GM23338 (cell line): ENCODE measurements around the gene C16orf82.

Source experiments
- CREB1 ChIP-seq: fragments of 250-450 bp; sonication (Bioruptor Pico); IDR thresholded peaks from 2 replicates; pipeline ENCODE4 v1.5.0; 2020; ENCODE audit warnings: low read depth, mild to moderate bottlenecking, moderate library complexity
- CTCF ChIP-seq, 2 experiments: fragments of 200-600 bp in 1 of 2; sonication (generic) in 1 of 2; conservative IDR thresholded peaks; 2 replicates each; pipeline versions ENCODE4 v1.5.1 to v1.6.1; 2016 to 2017; ENCODE audit warnings: antibody characterized with exemption in 2 of 2, low read depth in 2 of 2, mild to moderate bottlenecking in 2 of 2, moderate library complexity in 1 of 2
- ETS1 ChIP-seq: IDR thresholded peaks from 2 replicates; pipeline ENCODE4 v1.6.1; 2016; ENCODE audit warnings: antibody characterized with exemption
- EZH2 ChIP-seq: fragments of 200-600 bp; sonication (generic); IDR thresholded peaks from one replicate; pipeline ENCODE4 v1.8.0; 2017; ENCODE audit warnings: antibody characterized with exemption, mild to moderate bottlenecking, low read depth; ENCODE audit not compliant: unreplicated experiment
- EZH2phosphoT487 ChIP-seq: fragments of 200-600 bp; sonication (generic); IDR thresholded peaks from one replicate; pipeline ENCODE4 v1.8.1; 2018; ENCODE audit warnings: antibody characterized with exemption; ENCODE audit not compliant: unreplicated experiment
- JUNB ChIP-seq: IDR thresholded peaks from one replicate; pipeline ENCODE4 v1.6.1; 2016; ENCODE audit warnings: antibody characterized with exemption; ENCODE audit not compliant: unreplicated experiment
- POLR2AphosphoS5 ChIP-seq: IDR thresholded peaks from 2 replicates; pipeline ENCODE4 v1.6.1; 2016; ENCODE audit warnings: antibody characterized with exemption, low read depth
- REST ChIP-seq: IDR thresholded peaks from one replicate; pipeline ENCODE4 v1.6.1; 2018; ENCODE audit warnings: antibody characterized with exemption; ENCODE audit not compliant: unreplicated experiment
- ZNF114 ChIP-seq: fragments of 250-450 bp; sonication (Bioruptor Pico); IDR thresholded peaks from 2 replicates; pipeline ENCODE4 v1.5.0; 2020; ENCODE audit warnings: mild to moderate bottlenecking, moderate library complexity
- ZNF462 ChIP-seq: fragments of 250-450 bp; sonication (Bioruptor Pico); IDR thresholded peaks from 2 replicates; pipeline ENCODE4 v1.5.0; 2020; ENCODE audit warnings: mild to moderate bottlenecking, moderate library complexity

- no peak for TF ChIP-seq EZH2
- no peak for TF ChIP-seq CTCF (conservative IDR thresholded peaks at IDR 0.05; ENCODE audit: low read depth in 2 of 2)
- TF ChIP-seq CREB1 (CRISPR knock-in tag) = no peak
- TF ChIP-seq REST = no peak
- TF ChIP-seq JUNB = no peak
- no peak for TF ChIP-seq EZH2phosphoT487
- no peak for TF ChIP-seq ETS1
- no peak for TF ChIP-seq POLR2AphosphoS5
- no peak for TF ChIP-seq ZNF114 (CRISPR knock-in tag)
- TF ChIP-seq ZNF462 (CRISPR knock-in tag) = no peak
Measured at GRCh38 chr16:27046958-27047518, 19.7 kb upstream of the C16orf82 start.
